ENCODE data around the gene DOCK11.

- TF ChIP-seq, protein P1, sequence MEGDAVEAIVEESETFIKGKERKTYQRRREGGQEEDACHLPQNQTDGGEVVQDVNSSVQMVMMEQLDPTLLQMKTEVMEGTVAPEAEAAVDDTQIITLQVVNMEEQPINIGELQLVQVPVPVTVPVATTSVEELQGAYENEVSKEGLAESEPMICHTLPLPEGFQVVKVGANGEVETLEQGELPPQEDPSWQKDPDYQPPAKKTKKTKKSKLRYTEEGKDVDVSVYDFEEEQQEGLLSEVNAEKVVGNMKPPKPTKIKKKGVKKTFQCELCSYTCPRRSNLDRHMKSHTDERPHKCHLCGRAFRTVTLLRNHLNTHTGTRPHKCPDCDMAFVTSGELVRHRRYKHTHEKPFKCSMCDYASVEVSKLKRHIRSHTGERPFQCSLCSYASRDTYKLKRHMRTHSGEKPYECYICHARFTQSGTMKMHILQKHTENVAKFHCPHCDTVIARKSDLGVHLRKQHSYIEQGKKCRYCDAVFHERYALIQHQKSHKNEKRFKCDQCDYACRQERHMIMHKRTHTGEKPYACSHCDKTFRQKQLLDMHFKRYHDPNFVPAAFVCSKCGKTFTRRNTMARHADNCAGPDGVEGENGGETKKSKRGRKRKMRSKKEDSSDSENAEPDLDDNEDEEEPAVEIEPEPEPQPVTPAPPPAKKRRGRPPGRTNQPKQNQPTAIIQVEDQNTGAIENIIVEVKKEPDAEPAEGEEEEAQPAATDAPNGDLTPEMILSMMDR (IDR thresholded peaks at IDR 0.05): peak in 3 of 5 experiments; percentile 17 to 22 (median 22)
- no peak for TF ChIP-seq POLR2A (IDR thresholded peaks at IDR 0.05)
Observed at GRCh38 chrX:118536687-118537461, 41.3 kb downstream of the DOCK11 start.
